H9 (cell line): ENCODE measurements around the gene VPS16. TPM values are rescaled to one million over a fixed set of nuclear protein-coding genes. Genes with fewer than 3 reads are reported as not detected.

Source experiments
- DNase-seq: peaks from one replicate; pipeline ENCODE4 v3.0.0-alpha.2; 2017
- H2AFZ ChIP-seq: one replicate; pipeline ENCODE4 v1.6.1; 2013; ENCODE audit warnings: mild to moderate bottlenecking, low read length, control low read depth, moderate library complexity
- H2AK5ac ChIP-seq: 2 replicates; pipeline ENCODE4 v1.6.1; 2013; ENCODE audit warnings: low read length, control low read depth, mixed read lengths; ENCODE audit not compliant: insufficient read length
- H2BK120ac ChIP-seq: one replicate; pipeline ENCODE4 v1.6.1; 2013; ENCODE audit warnings: low read depth, mild to moderate bottlenecking, low read length, control low read depth, inconsistent platforms; ENCODE audit not compliant: poor library complexity, severe bottlenecking
- H2BK12ac ChIP-seq: 2 replicates; pipeline ENCODE4 v1.6.1; 2013; ENCODE audit warnings: low read length, control low read depth, mixed read lengths, low read depth; ENCODE audit not compliant: insufficient read length
- H2BK15ac ChIP-seq: 2 replicates; pipeline ENCODE4 v1.6.1; 2013; ENCODE audit warnings: low read depth, low read length, control low read depth
- H2BK20ac ChIP-seq: one replicate; pipeline ENCODE4 v1.6.1; 2013; ENCODE audit warnings: low read depth, mild to moderate bottlenecking, low read length, control low read depth, inconsistent platforms; ENCODE audit not compliant: poor library complexity, severe bottlenecking
- H2BK5ac ChIP-seq: 2 replicates; pipeline ENCODE4 v1.6.1; 2013; ENCODE audit warnings: low read length, control low read depth, mixed read lengths; ENCODE audit not compliant: insufficient read length
- H3K14ac ChIP-seq: 2 replicates; pipeline ENCODE4 v1.6.1; 2013; ENCODE audit warnings: low read length, control low read depth; ENCODE audit not compliant: insufficient read depth
- H3K18ac ChIP-seq: 2 replicates; pipeline ENCODE4 v1.6.1; 2013; ENCODE audit warnings: low read depth, mild to moderate bottlenecking, mixed read lengths, low read length, control low read depth; ENCODE audit not compliant: insufficient read length
- H3K23ac ChIP-seq: 2 replicates; pipeline ENCODE4 v1.6.1; 2013; ENCODE audit warnings: low read length, control low read depth, mixed read lengths, low read depth; ENCODE audit not compliant: insufficient read length
- H3K23me2 ChIP-seq: 2 replicates; pipeline ENCODE4 v1.6.1; 2013; ENCODE audit warnings: low read depth, mild to moderate bottlenecking, mixed read lengths, low read length, control low read depth; ENCODE audit not compliant: insufficient read length, poor library complexity, severe bottlenecking
- H3K27ac ChIP-seq: 2 replicates; pipeline ENCODE4 v1.5.1; 2013; ENCODE audit warnings: low read length, control low read depth, mixed read lengths, low read depth; ENCODE audit not compliant: insufficient read length
- H3K27me3 ChIP-seq: 2 replicates; pipeline ENCODE4 v1.6.1; 2013; ENCODE audit warnings: low read length, control low read depth, inconsistent platforms; ENCODE audit not compliant: insufficient read depth
- H3K4ac ChIP-seq: 2 replicates; pipeline ENCODE4 v1.6.1; 2013; ENCODE audit warnings: low read depth, mild to moderate bottlenecking, control low read depth, inconsistent platforms, low read length, moderate library complexity
- H3K4me1 ChIP-seq: 2 replicates; pipeline ENCODE4 v1.6.1; 2013; ENCODE audit warnings: low read length, control low read depth, inconsistent platforms; ENCODE audit not compliant: insufficient read depth
- H3K4me2 ChIP-seq: 2 replicates; pipeline ENCODE4 v1.6.1; 2013; ENCODE audit warnings: low read length, control low read depth, mixed read lengths; ENCODE audit not compliant: insufficient read length, insufficient read depth
- H3K56ac ChIP-seq: 2 replicates; pipeline ENCODE4 v1.6.1; 2013; ENCODE audit warnings: low read depth, mild to moderate bottlenecking, mixed read lengths, low read length, control low read depth; ENCODE audit not compliant: insufficient read length
- H3K79me1 ChIP-seq: 2 replicates; pipeline ENCODE4 v1.6.1; 2013; ENCODE audit warnings: low read depth, mild to moderate bottlenecking, moderate library complexity, low read length, control low read depth, inconsistent platforms; ENCODE audit not compliant: insufficient read depth, poor library complexity, severe bottlenecking
- H3K79me2 ChIP-seq: 2 replicates; pipeline ENCODE4 v1.6.1; 2013; ENCODE audit warnings: low read length, control low read depth, inconsistent platforms; ENCODE audit not compliant: insufficient read depth
- H3K9ac ChIP-seq: 2 replicates; pipeline ENCODE4 v1.6.1; 2013; ENCODE audit warnings: low read length, control low read depth, mixed read lengths; ENCODE audit not compliant: insufficient read length; ENCODE audit errors: extremely low read depth
- H3K9me3 ChIP-seq: one replicate; pipeline ENCODE4 v1.6.1; 2013; ENCODE audit warnings: low read depth, low read length, inconsistent platforms; ENCODE audit not compliant: control insufficient read depth
- H3T11ph ChIP-seq: one replicate; pipeline ENCODE4 v1.6.1; 2013; ENCODE audit warnings: mild to moderate bottlenecking, low read length, control low read depth, inconsistent platforms
- H4K20me1 ChIP-seq: one replicate; pipeline ENCODE4 v1.6.1; 2013; ENCODE audit not compliant: control insufficient read depth, insufficient read length, insufficient read depth
- H4K5ac ChIP-seq: 2 replicates; pipeline ENCODE4 v1.6.1; 2013; ENCODE audit warnings: low read depth, mild to moderate bottlenecking, mixed read lengths, low read length, control low read depth; ENCODE audit not compliant: insufficient read length
- H4K8ac ChIP-seq: replicated peaks from 2 replicates; pipeline ENCODE4 v1.6.1; 2013; ENCODE audit warnings: low read length, control low read depth, mixed read lengths, low read depth; ENCODE audit not compliant: insufficient read length
- H4K91ac ChIP-seq: 2 replicates; pipeline ENCODE4 v1.6.1; 2013; ENCODE audit warnings: low read depth, mild to moderate bottlenecking, moderate library complexity, mixed read lengths, low read length, control low read depth; ENCODE audit not compliant: insufficient read length
- H3K27ac Mint-ChIP-seq, 3 experiments: 2 replicates in 2 of 3; 3 replicates in 1 of 3; pipeline ENCODE4 v1.8.0; 2020 to 2021; ENCODE audit warnings: mixed read lengths in 3 of 3, mild to moderate bottlenecking in 1 of 3, moderate library complexity in 1 of 3
- H3K27me3 Mint-ChIP-seq: 2 replicates; pipeline ENCODE4 v1.8.0; 2021; ENCODE audit warnings: low read depth, mild to moderate bottlenecking, moderate library complexity, mixed read lengths
- H3K36me3 Mint-ChIP-seq, 3 experiments: 2 replicates in 2 of 3; 3 replicates in 1 of 3; pipeline ENCODE4 v1.8.0; 2020 to 2021; ENCODE audit warnings: low read depth in 3 of 3, mixed read lengths in 3 of 3; ENCODE audit not compliant: insufficient read depth in 1 of 3
- H3K4me1 Mint-ChIP-seq, 2 experiments: 2 replicates each; pipeline ENCODE4 v1.8.0; 2020; ENCODE audit warnings: mixed read lengths in 2 of 2
- H3K4me3 Mint-ChIP-seq, 2 experiments: 2 replicates in 1 of 2; 3 replicates in 1 of 2; pipeline ENCODE4 v1.8.0; 2020 to 2021; ENCODE audit warnings: mild to moderate bottlenecking in 2 of 2, mixed read lengths in 2 of 2, moderate library complexity in 1 of 2
- H3K9me3 Mint-ChIP-seq, 2 experiments: 2 replicates in 1 of 2; 3 replicates in 1 of 2; pipeline ENCODE4 v1.8.0; 2020; ENCODE audit warnings: mild to moderate bottlenecking in 2 of 2, mixed read lengths in 2 of 2, moderate library complexity in 1 of 2
- CTCF ChIP-seq: fragments of 200-600 bp; sonication (generic); conservative IDR thresholded peaks from 3 replicates; pipeline ENCODE4 v1.8.0; 2021; ENCODE audit warnings: antibody characterized with exemption, mild to moderate bottlenecking
- WGBS: extraction: QIAGEN DNeasy Blood & Tissue Kit; methylation state at CpG from one replicate; pipeline ENCODE4 v1.1.7; 2013; ENCODE audit warnings: missing lambda C conversion rate, low lambda C conversion rate, mixed read lengths; ENCODE audit not compliant: insufficient read length; ENCODE audit errors: extremely low coverage; 5-methylcytosine and 5-hydroxymethylcytosine counted together
- total RNA-seq: library from RNA; stranded (reverse); gene quantifications from 2 replicates; pipeline ENCODE4 v1.2.1, GENCODE V29; 2021

The VPS16 gene
- total RNA-seq, 1 experiment from 2014 or later, result 32.1 TPM

- no peak overlapping the region for H3K56ac ChIP-seq
- WGBS, result no CpG with 5 or more reads among the region's 1 CpG
Measured at GRCh38 chr20:2902291-2902690, 61.7 kb downstream of the VPS16 start.

More at GRCh38 chr20:2902291-2902690, 61.7 kb downstream of the VPS16 start:
- Histone ChIP-seq H2BK20ac (no peak overlapping the region), H3K4me2 (no peak overlapping the region), H3K18ac (no peak overlapping the region), H3K14ac (no peak overlapping the region), H3K23me2 (no peaks in the 10 kb centered on the region), H4K20me1 (no peaks in the 10 kb centered on the region), H3K9ac (no peak overlapping the region), H2BK15ac (no peak overlapping the region), H2AFZ (no peak overlapping the region), H2AK5ac (no peak overlapping the region), H3K9me3 (no peaks in the 10 kb centered on the region), H2BK120ac (no peak overlapping the region), H4K91ac (no peak overlapping the region), H3K4ac (no peak overlapping the region), H3K4me1 (no peaks in the 10 kb centered on the region), H2BK5ac (no peak overlapping the region), H2BK12ac (no peak overlapping the region), H3K79me2 (peaks cover 2% of the 10 kb centered on the region; the same call in 1 of the 2 replicates), H3T11ph (no peak overlapping the region), H4K8ac (no peak overlapping the region), H3K79me1 (peaks cover 2% of the 10 kb centered on the region), H3K27ac (no peak overlapping the region), H3K23ac (no peak overlapping the region), H3K27me3 (no peaks in the 10 kb centered on the region), H4K5ac (no peak overlapping the region)
- no peaks in the 10 kb centered on the region for H3K27me3 Mint-ChIP-seq
- H3K27ac Mint-ChIP-seq, result peak overlapping the region in 1 of 3 experiments; percentile 53; a peak in 1 of 7 replicates
- no peaks in the 10 kb centered on the region for H3K4me1 Mint-ChIP-seq
- no peak for TF ChIP-seq CTCF
- H3K9me3 Mint-ChIP-seq, result peaks cover 11 to 19% of the 10 kb centered on the region in 2 experiments; a peak in 4 of 5 replicates
- H3K4me3 Mint-ChIP-seq, result no peak overlapping the region
- no peak for DNase-seq
- H3K36me3 Mint-ChIP-seq, result peaks cover 12 to 27% (median 16%) of the 10 kb centered on the region in 3 experiments
